Body of pancreas (tissue), 4 donors: ENCODE measurements around the gene HEATR9.

Experiments used
- POLR2A ChIP-seq, 3 donors: fragments of 450-650 bp; IDR thresholded peaks; one replicate each; pipeline ENCODE4 v1.6.1; 2016; ENCODE audit warnings: antibody characterized with exemption in 3 of 3, mild to moderate bottlenecking in 2 of 3
- TF ChIP-seq, protein P1 (sequence below), 7 experiments: fragments of 450-650 bp in 4 of 7; fragments of 200-600 bp in 3 of 7; sonication (generic) in 3 of 7; IDR thresholded peaks; one replicate each; pipeline ENCODE4 v1.5.1; 2016 to 2019; ENCODE audit warnings: antibody characterized with exemption in 7 of 7

DNA sequence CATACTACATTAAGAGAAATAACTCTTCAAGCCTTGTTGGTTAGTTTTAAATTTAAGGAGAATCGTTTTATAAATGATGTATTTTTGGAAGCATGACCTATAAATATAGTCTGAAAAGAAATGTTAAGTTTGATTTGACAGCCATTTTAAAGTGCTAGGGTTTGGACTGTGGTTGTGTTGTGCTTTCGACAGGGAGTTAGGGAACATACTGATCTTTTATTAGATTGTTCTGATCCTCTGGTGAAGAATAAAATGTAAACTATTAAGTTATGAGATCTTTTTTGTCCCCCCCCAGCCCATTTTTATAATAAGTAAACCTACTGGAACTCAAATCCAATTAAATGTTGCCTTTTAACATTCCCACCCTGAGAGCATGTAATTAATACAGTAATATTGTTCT lies 47.4 kb downstream of the HEATR9 start:
- TF ChIP-seq POLR2A (IDR thresholded peaks at IDR 0.05), result no peak
- TF ChIP-seq, protein P1, sequence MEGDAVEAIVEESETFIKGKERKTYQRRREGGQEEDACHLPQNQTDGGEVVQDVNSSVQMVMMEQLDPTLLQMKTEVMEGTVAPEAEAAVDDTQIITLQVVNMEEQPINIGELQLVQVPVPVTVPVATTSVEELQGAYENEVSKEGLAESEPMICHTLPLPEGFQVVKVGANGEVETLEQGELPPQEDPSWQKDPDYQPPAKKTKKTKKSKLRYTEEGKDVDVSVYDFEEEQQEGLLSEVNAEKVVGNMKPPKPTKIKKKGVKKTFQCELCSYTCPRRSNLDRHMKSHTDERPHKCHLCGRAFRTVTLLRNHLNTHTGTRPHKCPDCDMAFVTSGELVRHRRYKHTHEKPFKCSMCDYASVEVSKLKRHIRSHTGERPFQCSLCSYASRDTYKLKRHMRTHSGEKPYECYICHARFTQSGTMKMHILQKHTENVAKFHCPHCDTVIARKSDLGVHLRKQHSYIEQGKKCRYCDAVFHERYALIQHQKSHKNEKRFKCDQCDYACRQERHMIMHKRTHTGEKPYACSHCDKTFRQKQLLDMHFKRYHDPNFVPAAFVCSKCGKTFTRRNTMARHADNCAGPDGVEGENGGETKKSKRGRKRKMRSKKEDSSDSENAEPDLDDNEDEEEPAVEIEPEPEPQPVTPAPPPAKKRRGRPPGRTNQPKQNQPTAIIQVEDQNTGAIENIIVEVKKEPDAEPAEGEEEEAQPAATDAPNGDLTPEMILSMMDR (IDR thresholded peaks at IDR 0.05), result no peak
